Vagina (tissue), 2 donors: ENCODE results near the gene PACS1.

Source experiments
- POLR2A ChIP-seq, 2 donors: fragments of 450-650 bp; IDR thresholded peaks; one replicate each; pipeline ENCODE4 v1.6.1; 2017; ENCODE audit warnings: antibody characterized with exemption in 2 of 2, mild to moderate bottlenecking in 2 of 2, moderate library complexity in 2 of 2
- POLR2AphosphoS5 ChIP-seq, 2 donors: sonication (generic); formaldehyde crosslinking; IDR thresholded peaks; one replicate each; pipeline ENCODE4 v1.9.0; 2017; ENCODE audit warnings: antibody characterized with exemption in 2 of 2, mild to moderate bottlenecking in 2 of 2, low read depth in 1 of 2; ENCODE audit not compliant: insufficient read depth in 1 of 2
- TF ChIP-seq, protein P1 (sequence below), 3 experiments: fragments of 450-650 bp in 2 of 3; fragments of 200-600 bp in 1 of 3; sonication (generic) in 1 of 3; IDR thresholded peaks; one replicate each; pipeline ENCODE4 v1.5.1; 2017 to 2019; ENCODE audit warnings: antibody characterized with exemption in 3 of 3, mild to moderate bottlenecking in 2 of 3, moderate library complexity in 2 of 3

DNA sequence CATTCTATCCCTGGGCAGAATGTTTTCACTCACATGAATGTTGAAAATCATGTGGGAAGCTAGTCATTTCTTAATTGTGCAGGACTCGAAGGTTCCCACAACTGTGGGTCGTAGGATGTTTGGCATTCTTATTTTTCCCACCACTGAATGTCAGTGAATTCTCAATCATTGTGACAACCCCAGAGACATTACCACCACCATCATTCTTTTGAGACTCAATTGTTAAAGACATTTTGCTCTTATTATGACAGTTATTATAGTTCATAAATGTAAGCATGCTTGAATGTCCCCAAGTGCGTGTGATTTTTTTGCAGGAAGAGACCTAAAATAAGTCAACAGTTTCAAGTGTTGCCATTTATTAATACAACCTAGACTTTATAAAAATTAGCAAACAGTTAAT is 19.0 kb downstream of the PACS1 start:
- TF ChIP-seq, protein P1, sequence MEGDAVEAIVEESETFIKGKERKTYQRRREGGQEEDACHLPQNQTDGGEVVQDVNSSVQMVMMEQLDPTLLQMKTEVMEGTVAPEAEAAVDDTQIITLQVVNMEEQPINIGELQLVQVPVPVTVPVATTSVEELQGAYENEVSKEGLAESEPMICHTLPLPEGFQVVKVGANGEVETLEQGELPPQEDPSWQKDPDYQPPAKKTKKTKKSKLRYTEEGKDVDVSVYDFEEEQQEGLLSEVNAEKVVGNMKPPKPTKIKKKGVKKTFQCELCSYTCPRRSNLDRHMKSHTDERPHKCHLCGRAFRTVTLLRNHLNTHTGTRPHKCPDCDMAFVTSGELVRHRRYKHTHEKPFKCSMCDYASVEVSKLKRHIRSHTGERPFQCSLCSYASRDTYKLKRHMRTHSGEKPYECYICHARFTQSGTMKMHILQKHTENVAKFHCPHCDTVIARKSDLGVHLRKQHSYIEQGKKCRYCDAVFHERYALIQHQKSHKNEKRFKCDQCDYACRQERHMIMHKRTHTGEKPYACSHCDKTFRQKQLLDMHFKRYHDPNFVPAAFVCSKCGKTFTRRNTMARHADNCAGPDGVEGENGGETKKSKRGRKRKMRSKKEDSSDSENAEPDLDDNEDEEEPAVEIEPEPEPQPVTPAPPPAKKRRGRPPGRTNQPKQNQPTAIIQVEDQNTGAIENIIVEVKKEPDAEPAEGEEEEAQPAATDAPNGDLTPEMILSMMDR (IDR thresholded peaks at IDR 0.05): no peak
- no peak for TF ChIP-seq POLR2AphosphoS5 (IDR thresholded peaks at IDR 0.05; ENCODE audit: insufficient read depth in 1 of 2, low read depth in 1 of 2)
- TF ChIP-seq POLR2A (IDR thresholded peaks at IDR 0.05): no peak
